M059J (cell line): Measurements from ENCODE around the gene BLM. TPM values are rescaled to one million over a fixed set of nuclear protein-coding genes. Genes with fewer than 3 reads are reported as not detected.
"Not testable (repeated sequence)": the region's sequence is repeated elsewhere in the genome, so short reads cannot be mapped to it uniquely, and the experiment has no call there.

Source experiments
- DNase-seq: peaks from one replicate; pipeline ENCODE4 v3.0.0-alpha.2; 2012; ENCODE audit warnings: low read depth
- total RNA-seq: library from RNA; depleted of rRNA; stranded (reverse); fragments of >200 nt; shearing (Covaris generic); gene quantifications from 2 replicates; pipeline ENCODE4 v1.2.3, GENCODE V29; 2014; rRNA removed

The BLM gene
- total RNA-seq, 1 experiment from 2014 or later = 9.0 TPM

- peak; percentile 85 for DNase-seq
Observed at GRCh38 chr15:90845201-90845949, 128.2 kb downstream of the BLM start.

GRCh38 chr15:90849424-90849823, 132.3 kb downstream of the BLM start:
- not testable (repeated sequence) for DNase-seq

GRCh38 chr15:90851114-90851513, 134.0 kb downstream of the BLM start:
- no peak for DNase-seq

- DNase-seq = no peak
Observed at GRCh38 chr15:90851940-90852339, 134.8 kb downstream of the BLM start.

- DNase-seq = no peak
Observed at GRCh38 chr15:90855139-90855538, 138.0 kb downstream of the BLM start.

GRCh38 chr15:90857337-90857736, 140.2 kb downstream of the BLM start:
- no peak for DNase-seq

- DNase-seq = no peak
Observed at GRCh38 chr15:90857883-90858443, 140.8 kb downstream of the BLM start.

- no peak for DNase-seq
Observed at GRCh38 chr15:90859234-90860131, 142.3 kb downstream of the BLM start.

GRCh38 chr15:90860450-90860849, 143.3 kb downstream of the BLM start:
- DNase-seq = no peak

- no peak for DNase-seq
Observed at GRCh38 chr15:90860942-90861675, 144.0 kb downstream of the BLM start.

GRCh38 chr15:90862487-90862886, 145.3 kb downstream of the BLM start:
- DNase-seq = no peak

- DNase-seq = peak; percentile 32
Observed at GRCh38 chr15:90862964-90863778, 146.0 kb downstream of the BLM start.

- DNase-seq = no peak
Observed at GRCh38 chr15:90863987-90864386, 146.8 kb downstream of the BLM start.

GRCh38 chr15:90864507-90864906, 147.4 kb downstream of the BLM start:
- DNase-seq = peak; percentile 46

- no peak for DNase-seq
Observed at GRCh38 chr15:90865702-90866101, 148.6 kb downstream of the BLM start.

Other genes with a start within 250 kb of the BLM start
- 8.0 and 12.0 TPM in 2 replicates for gene CRTC3, start 187.4 kb upstream of the BLM start, total RNA-seq
- gene FURIN, start 151.2 kb downstream of the BLM start, total RNA-seq = 16.5 and 33.6 TPM in 2 replicates
- not detected in 2 replicates for gene FES, start 167.2 kb downstream of the BLM start, total RNA-seq
- 4.2 and 9.6 TPM in 2 replicates for gene MAN2A2, start 186.0 kb downstream of the BLM start, total RNA-seq
- 9.9 and 12.4 TPM in 2 replicates for gene HDDC3, start 215.2 kb downstream of the BLM start, total RNA-seq
- 34.0 and 54.9 TPM in 2 replicates for gene UNC45A, start 217.9 kb downstream of the BLM start, total RNA-seq
- 6.4 and 13.0 TPM in 2 replicates for gene RCCD1, start 237.5 kb downstream of the BLM start, total RNA-seq